ENCODE results near the gene ZAP70. TPM values are rescaled to one million over a fixed set of nuclear protein-coding genes. Genes with fewer than 3 reads are reported as not detected.

Gene ZAP70
- total and polyA plus RNA-seq, 2 donors from 2014 or later = 0.37 to 15.0 TPM

- intact Hi-C loops (cut with DNase I) = no loop called here
- DNase-seq (peak in 1 of 5 donors; percentile 10), FAIRE-seq (no peak)
- Histone ChIP-seq H3K4me3 (ENCODE audit: low read length in 3 of 3) (no peak overlapping the region), H3K27ac (ENCODE audit: low read depth in 2 of 2, low read length in 2 of 2) (no peak overlapping the region), H3K9ac (ENCODE audit: low read length in 3 of 3) (no peak overlapping the region), H3K27me3 (ENCODE audit: control insufficient read depth, insufficient read depth, low read length) (no peaks in the 10 kb centered on the region), H3K36me3 (ENCODE audit: control insufficient read depth in 2 of 3, insufficient read depth in 3 of 3, low read length in 3 of 3) (no peaks in the 10 kb centered on the region), H3K4me1 (ENCODE audit: control insufficient read depth in 2 of 3, insufficient read depth in 2 of 3, low read depth in 1 of 3, low read length in 3 of 3) (no peaks in the 10 kb centered on the region), H3K9me3 (ENCODE audit: control insufficient read depth in 2 of 3, insufficient read depth in 1 of 3, low read length in 3 of 3) (peaks cover 0 to 6% (median 5%) of the 10 kb centered on the region in 3 donors)
- TF ChIP-seq, protein P1, sequence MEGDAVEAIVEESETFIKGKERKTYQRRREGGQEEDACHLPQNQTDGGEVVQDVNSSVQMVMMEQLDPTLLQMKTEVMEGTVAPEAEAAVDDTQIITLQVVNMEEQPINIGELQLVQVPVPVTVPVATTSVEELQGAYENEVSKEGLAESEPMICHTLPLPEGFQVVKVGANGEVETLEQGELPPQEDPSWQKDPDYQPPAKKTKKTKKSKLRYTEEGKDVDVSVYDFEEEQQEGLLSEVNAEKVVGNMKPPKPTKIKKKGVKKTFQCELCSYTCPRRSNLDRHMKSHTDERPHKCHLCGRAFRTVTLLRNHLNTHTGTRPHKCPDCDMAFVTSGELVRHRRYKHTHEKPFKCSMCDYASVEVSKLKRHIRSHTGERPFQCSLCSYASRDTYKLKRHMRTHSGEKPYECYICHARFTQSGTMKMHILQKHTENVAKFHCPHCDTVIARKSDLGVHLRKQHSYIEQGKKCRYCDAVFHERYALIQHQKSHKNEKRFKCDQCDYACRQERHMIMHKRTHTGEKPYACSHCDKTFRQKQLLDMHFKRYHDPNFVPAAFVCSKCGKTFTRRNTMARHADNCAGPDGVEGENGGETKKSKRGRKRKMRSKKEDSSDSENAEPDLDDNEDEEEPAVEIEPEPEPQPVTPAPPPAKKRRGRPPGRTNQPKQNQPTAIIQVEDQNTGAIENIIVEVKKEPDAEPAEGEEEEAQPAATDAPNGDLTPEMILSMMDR (IDR thresholded peaks at IDR 0.05; ENCODE audit: borderline replicate concordance, extremely low read depth, insufficient read depth) = no peak
These were observed 16.9 kb downstream of the ZAP70 start for GRCh38 chr2:97730245-97730644.

DNA sequence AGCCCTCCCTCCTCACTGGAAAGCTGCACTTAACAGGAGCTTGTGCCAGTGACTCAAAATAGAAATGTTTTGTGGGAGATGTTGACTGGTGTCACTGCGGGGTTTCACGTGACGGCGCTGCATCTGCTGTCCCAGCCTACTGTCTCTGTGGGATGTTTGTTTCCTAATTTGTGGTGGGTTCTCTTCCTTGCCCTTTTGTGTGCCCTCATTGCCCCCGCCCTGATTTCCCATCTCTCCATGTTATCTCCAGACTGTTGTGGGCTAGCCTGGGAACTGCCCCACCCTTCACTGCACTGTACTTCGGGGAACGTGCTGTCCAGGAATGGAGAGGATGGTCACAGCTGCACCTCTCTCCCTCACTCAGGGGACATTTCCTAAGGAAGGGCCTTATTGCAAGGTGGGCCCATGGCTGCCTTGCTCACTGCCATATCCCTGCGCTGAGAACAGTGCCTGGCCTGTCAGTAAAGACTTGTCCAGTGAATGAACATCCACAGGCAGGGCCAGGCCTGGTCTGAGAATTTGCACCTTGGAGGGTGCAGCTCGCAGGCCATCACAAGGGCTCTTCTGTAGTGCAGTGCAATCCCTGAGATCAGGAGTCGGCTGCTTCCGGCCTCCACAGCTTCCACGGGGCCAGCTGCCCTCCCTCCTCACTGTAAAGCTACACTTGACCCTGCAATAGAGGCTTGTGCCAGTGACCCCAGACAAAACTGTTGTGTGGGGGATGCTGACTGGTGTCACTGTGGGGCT lies 18.1 kb downstream of the ZAP70 start:
- no peak overlapping the region for H3K4me3 ChIP-seq (ENCODE audit: low read length in 3 of 3)
- H3K36me3 ChIP-seq (ENCODE audit: control insufficient read depth in 2 of 3, insufficient read depth in 3 of 3, low read length in 3 of 3) = no peaks in the 10 kb centered on the region
- no peak overlapping the region for H3K27ac ChIP-seq (ENCODE audit: low read depth in 2 of 2, low read length in 2 of 2)
- H3K27me3 ChIP-seq (ENCODE audit: control insufficient read depth, insufficient read depth, low read length) = no peaks in the 10 kb centered on the region
- TF ChIP-seq, protein P1 (IDR thresholded peaks at IDR 0.05; ENCODE audit: borderline replicate concordance, extremely low read depth, insufficient read depth) = no peak
- H3K4me1 ChIP-seq (ENCODE audit: control insufficient read depth in 2 of 3, insufficient read depth in 2 of 3, low read depth in 1 of 3, low read length in 3 of 3) = no peaks in the 10 kb centered on the region
- no peak overlapping the region for H3K9ac ChIP-seq (ENCODE audit: low read length in 3 of 3)
- no peak for FAIRE-seq
- intact Hi-C loops (cut with DNase I) = no loop called here
- peak in 3 of 5 donors; percentile 33 to 39 (median 34) for DNase-seq
- H3K9me3 ChIP-seq (ENCODE audit: control insufficient read depth in 2 of 3, insufficient read depth in 1 of 3, low read length in 3 of 3) = peaks cover 0 to 6% (median 5%) of the 10 kb centered on the region in 3 donors

DNA sequence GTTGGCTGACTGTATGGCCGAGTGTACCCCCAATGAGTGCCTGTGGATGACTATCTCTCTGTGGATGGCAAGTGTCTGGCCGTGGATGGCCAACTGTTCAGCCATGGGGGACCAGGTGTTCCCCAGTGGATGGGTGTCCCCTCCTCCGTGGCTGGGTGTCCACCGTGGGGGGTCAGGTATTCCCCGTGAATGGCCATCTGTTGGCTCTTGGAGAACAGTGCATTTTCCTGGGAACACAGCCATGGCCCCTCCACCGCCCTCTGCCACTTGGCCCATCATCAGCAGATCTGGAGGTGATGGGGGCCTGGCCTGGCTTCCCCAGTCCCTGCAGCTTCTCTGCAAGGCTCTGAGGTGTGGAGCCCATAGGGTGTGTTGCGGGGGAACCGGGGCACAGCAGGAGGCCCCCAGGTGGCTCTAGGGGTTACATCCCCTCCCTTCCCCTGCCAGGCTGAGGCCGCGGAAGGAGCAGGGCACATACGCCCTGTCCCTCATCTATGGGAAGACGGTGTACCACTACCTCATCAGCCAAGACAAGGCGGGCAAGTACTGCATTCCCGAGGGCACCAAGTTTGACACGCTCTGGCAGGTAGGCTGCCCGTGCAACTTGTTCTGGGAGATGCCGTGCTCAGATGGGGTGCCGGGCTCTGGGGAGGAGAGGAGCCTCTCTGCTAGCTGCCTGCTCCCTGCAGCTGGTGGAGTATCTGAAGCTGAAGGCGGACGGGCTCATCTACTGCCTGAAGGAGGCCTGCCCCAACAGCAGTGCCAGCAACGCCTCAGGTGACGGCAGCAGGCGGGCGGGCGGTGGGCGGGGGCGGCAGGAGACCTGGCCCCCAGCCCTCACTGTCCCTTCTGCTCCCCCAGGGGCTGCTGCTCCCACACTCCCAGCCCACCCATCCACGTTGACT lies 19.3 kb downstream of the ZAP70 start:
- H3K27ac ChIP-seq (ENCODE audit: low read depth in 2 of 2, low read length in 2 of 2) = no peak overlapping the region
- H3K9ac ChIP-seq (ENCODE audit: low read length in 3 of 3) = no peak overlapping the region
- peaks cover 0 to 6% (median 5%) of the 10 kb centered on the region in 3 donors for H3K9me3 ChIP-seq (ENCODE audit: control insufficient read depth in 2 of 3, insufficient read depth in 1 of 3, low read length in 3 of 3)
- FAIRE-seq = no peak
- H3K27me3 ChIP-seq (ENCODE audit: control insufficient read depth, insufficient read depth, low read length) = no peaks in the 10 kb centered on the region
- DNase-seq = peak in 1 of 5 donors; percentile 55
- H3K4me3 ChIP-seq (ENCODE audit: low read length in 3 of 3) = no peak overlapping the region
- TF ChIP-seq, protein P1 (IDR thresholded peaks at IDR 0.05; ENCODE audit: borderline replicate concordance, extremely low read depth, insufficient read depth) = no peak
- H3K36me3 ChIP-seq (ENCODE audit: control insufficient read depth in 2 of 3, insufficient read depth in 3 of 3, low read length in 3 of 3) = no peaks in the 10 kb centered on the region
- intact Hi-C loops (cut with DNase I) = no loop called here
- no peaks in the 10 kb centered on the region for H3K4me1 ChIP-seq (ENCODE audit: control insufficient read depth in 2 of 3, insufficient read depth in 2 of 3, low read depth in 1 of 3, low read length in 3 of 3)
